Central memory CD8-positive, alpha-beta T cell (primary cell): Measurements from ENCODE around the gene SNU13.
"Not testable (repeated sequence)": the region's sequence is repeated elsewhere in the genome, so short reads cannot be mapped to it uniquely, and the experiment has no call there.

Experiments
- ATAC-seq: fragments of 150-1000 bp; cut with Tn5 transposase; replicated peaks from 2 replicates; pipeline ENCODE4 v1.10.0; 2022; ENCODE audit warnings: mild to moderate bottlenecking, moderate FRiP score, moderate number of reproducible peaks; ENCODE audit not compliant: poor library complexity, severe bottlenecking; ENCODE audit errors: extremely low read depth
- DNase-seq, 2 donors: peaks; one replicate each; pipeline ENCODE4 v3.0.0; 2021; ENCODE audit warnings: low spot score in 2 of 2
- H3K27ac Mint-ChIP-seq: one replicate; pipeline ENCODE4 v1.8.0; 2022; ENCODE audit warnings: low read depth, mild to moderate bottlenecking, moderate library complexity, mixed read lengths
- H3K27me3 Mint-ChIP-seq: one replicate; pipeline ENCODE4 v1.8.0; 2022; ENCODE audit warnings: mixed read lengths
- H3K36me3 Mint-ChIP-seq: one replicate; pipeline ENCODE4 v1.8.0; 2022; ENCODE audit warnings: mild to moderate bottlenecking, moderate library complexity, mixed read lengths; ENCODE audit not compliant: insufficient read depth
- H3K4me1 Mint-ChIP-seq: one replicate; pipeline ENCODE4 v1.8.0; 2022; ENCODE audit warnings: mixed read lengths
- H3K4me3 Mint-ChIP-seq: one replicate; pipeline ENCODE4 v1.8.0; 2022; ENCODE audit warnings: mild to moderate bottlenecking, moderate library complexity, mixed read lengths
- H3K9me3 Mint-ChIP-seq: one replicate; pipeline ENCODE4 v1.8.0; 2022; ENCODE audit warnings: mixed read lengths

Gene SNU13

GRCh38 chr22:41672780-41673509, 15.7 kb downstream of the SNU13 start:
- H3K36me3 Mint-ChIP-seq, result peaks cover 34% of the 10 kb centered on the region
- H3K27ac Mint-ChIP-seq, result no peak overlapping the region
- no peaks in the 10 kb centered on the region for H3K4me1 Mint-ChIP-seq
- no peak for DNase-seq
- no peaks in the 10 kb centered on the region for H3K27me3 Mint-ChIP-seq
- no peak for ATAC-seq
- H3K9me3 Mint-ChIP-seq, result no peaks in the 10 kb centered on the region
- H3K4me3 Mint-ChIP-seq, result no peak overlapping the region

- DNase-seq, result not testable (repeated sequence)
Measured at GRCh38 chr22:41672096-41672495, 16.6 kb downstream of the SNU13 start.

GRCh38 chr22:41668971-41669911, 19.4 kb downstream of the SNU13 start:
- H3K4me1 Mint-ChIP-seq, result peaks cover 10% of the 10 kb centered on the region
- DNase-seq, result no peak
- no peak for ATAC-seq
- no peak overlapping the region for H3K4me3 Mint-ChIP-seq
- H3K36me3 Mint-ChIP-seq, result peaks cover 27% of the 10 kb centered on the region
- peak overlapping the region; percentile 29 for H3K27ac Mint-ChIP-seq
- no peaks in the 10 kb centered on the region for H3K9me3 Mint-ChIP-seq
- no peaks in the 10 kb centered on the region for H3K27me3 Mint-ChIP-seq

More at GRCh38 chr22:41672096-41672495, 16.6 kb downstream of the SNU13 start:
- H3K9me3 Mint-ChIP-seq, H3K27me3 Mint-ChIP-seq, H3K27ac Mint-ChIP-seq, H3K4me1 Mint-ChIP-seq, H3K4me3 Mint-ChIP-seq, ATAC-seq: not testable (repeated sequence)
- peaks cover 32% of the 10 kb centered on the region for H3K36me3 Mint-ChIP-seq

- H3K36me3 Mint-ChIP-seq, result peaks cover 57% of the 10 kb centered on the region
- H3K27me3 Mint-ChIP-seq, result no peaks in the 10 kb centered on the region
- ATAC-seq (no peak), DNase-seq (no peak)
- H3K9me3 Mint-ChIP-seq, result no peaks in the 10 kb centered on the region
- no peak overlapping the region for H3K4me3 Mint-ChIP-seq
- peaks cover 10% of the 10 kb centered on the region for H3K4me1 Mint-ChIP-seq
- no peak overlapping the region for H3K27ac Mint-ChIP-seq
Measured at GRCh38 chr22:41664951-41665350, 23.7 kb downstream of the SNU13 start.

GRCh38 chr22:41664490-41664889, 24.2 kb downstream of the SNU13 start:
- ATAC-seq (no peak), DNase-seq (no peak)
- Mint-ChIP-seq H3K36me3 (peaks cover 60% of the 10 kb centered on the region), H3K27ac (no peak overlapping the region), H3K27me3 (no peaks in the 10 kb centered on the region), H3K4me1 (peaks cover 10% of the 10 kb centered on the region), H3K9me3 (no peaks in the 10 kb centered on the region), H3K4me3 (no peak overlapping the region)

- not testable (repeated sequence) for H3K9me3 Mint-ChIP-seq, H3K4me3 Mint-ChIP-seq, DNase-seq, H3K27me3 Mint-ChIP-seq, H3K27ac Mint-ChIP-seq, ATAC-seq
- peaks cover 67% of the 10 kb centered on the region for H3K36me3 Mint-ChIP-seq
- peaks cover 10% of the 10 kb centered on the region for H3K4me1 Mint-ChIP-seq
Measured at GRCh38 chr22:41663594-41663993, 25.1 kb downstream of the SNU13 start.

GRCh38 chr22:41661713-41662112, 27.0 kb downstream of the SNU13 start:
- no peaks in the 10 kb centered on the region for H3K27me3 Mint-ChIP-seq
- no peak for DNase-seq
- H3K4me3 Mint-ChIP-seq, result no peak overlapping the region
- H3K36me3 Mint-ChIP-seq, result peaks cover 76% of the 10 kb centered on the region
- ATAC-seq, result no peak
- peak overlapping the region; percentile 11 for H3K27ac Mint-ChIP-seq
- peaks cover under 1% of the 10 kb centered on the region for H3K4me1 Mint-ChIP-seq
- no peaks in the 10 kb centered on the region for H3K9me3 Mint-ChIP-seq

- no peak overlapping the region for H3K4me3 Mint-ChIP-seq
- no peak overlapping the region for H3K27ac Mint-ChIP-seq
- no peaks in the 10 kb centered on the region for H3K9me3 Mint-ChIP-seq
- peaks cover 77% of the 10 kb centered on the region for H3K36me3 Mint-ChIP-seq
- no peaks in the 10 kb centered on the region for H3K27me3 Mint-ChIP-seq
- ATAC-seq (no peak), DNase-seq (no peak)
- H3K4me1 Mint-ChIP-seq, result no peaks in the 10 kb centered on the region
Measured at GRCh38 chr22:41661088-41661487, 27.6 kb downstream of the SNU13 start.

GRCh38 chr22:41660416-41660815, 28.3 kb downstream of the SNU13 start:
- Mint-ChIP-seq H3K4me1 (no peaks in the 10 kb centered on the region), H3K9me3 (no peaks in the 10 kb centered on the region), H3K27ac (peak overlapping the region; percentile 39), H3K4me3 (no peak overlapping the region), H3K27me3 (no peaks in the 10 kb centered on the region), H3K36me3 (peaks cover 82% of the 10 kb centered on the region)
- no peak for ATAC-seq
- DNase-seq, result no peak

GRCh38 chr22:41659941-41660340, 28.7 kb downstream of the SNU13 start:
- H3K9me3 Mint-ChIP-seq, result no peaks in the 10 kb centered on the region
- H3K4me1 Mint-ChIP-seq, result no peaks in the 10 kb centered on the region
- no peak for DNase-seq
- H3K36me3 Mint-ChIP-seq, result peaks cover 86% of the 10 kb centered on the region
- peak overlapping the region; percentile 39 for H3K27ac Mint-ChIP-seq
- no peak overlapping the region for H3K4me3 Mint-ChIP-seq
- no peaks in the 10 kb centered on the region for H3K27me3 Mint-ChIP-seq
- no peak for ATAC-seq

- ATAC-seq (no peak), DNase-seq (no peak)
- Mint-ChIP-seq H3K4me3 (no peak overlapping the region), H3K27me3 (no peaks in the 10 kb centered on the region), H3K4me1 (no peaks in the 10 kb centered on the region), H3K27ac (no peak overlapping the region), H3K36me3 (peaks cover 88% of the 10 kb centered on the region), H3K9me3 (no peaks in the 10 kb centered on the region)
Measured at GRCh38 chr22:41658869-41659268, 29.8 kb downstream of the SNU13 start.

- no peak overlapping the region for H3K4me3 Mint-ChIP-seq
- no peaks in the 10 kb centered on the region for H3K4me1 Mint-ChIP-seq
- H3K9me3 Mint-ChIP-seq, result no peaks in the 10 kb centered on the region
- no peak overlapping the region for H3K27ac Mint-ChIP-seq
- H3K27me3 Mint-ChIP-seq, result no peaks in the 10 kb centered on the region
- DNase-seq, result no peak
- no peak for ATAC-seq
- H3K36me3 Mint-ChIP-seq, result peaks cover 87% of the 10 kb centered on the region
Measured at GRCh38 chr22:41657709-41658108, 31.0 kb downstream of the SNU13 start.

- no peaks in the 10 kb centered on the region for H3K4me1 Mint-ChIP-seq
Measured at GRCh38 chr22:41656556-41656955, 32.1 kb downstream of the SNU13 start.

More at GRCh38 chr22:41656556-41656955, 32.1 kb downstream of the SNU13 start:
- H3K27ac Mint-ChIP-seq, result no peak overlapping the region
- no peak overlapping the region for H3K4me3 Mint-ChIP-seq
- no peaks in the 10 kb centered on the region for H3K27me3 Mint-ChIP-seq
- no peak for ATAC-seq
- H3K36me3 Mint-ChIP-seq, result peaks cover 88% of the 10 kb centered on the region
- no peak for DNase-seq
- no peaks in the 10 kb centered on the region for H3K9me3 Mint-ChIP-seq
